Activated T-helper 2 cell treated with anti-CD3 and anti-CD28 coated beads, Interferon-gamma antibody, Interleukin-2, Interleukin-4, amounts not matched to agents 10 μg/mL and 5 μg/mL and 100 μg/mL, durations not matched to agents 14 hours and 24 hours and 36 hours (primary cell): ENCODE measurements around the gene MLC1. TPM values are rescaled to one million over a fixed set of nuclear protein-coding genes. Genes with fewer than 3 reads are reported as not detected.

Experiments
- DNase-seq: peaks from one replicate; pipeline ENCODE4 v3.0.0; 2021; ENCODE audit warnings: low spot score
- H3K27ac Mint-ChIP-seq: one replicate; pipeline ENCODE4 v1.8.0; 2021; ENCODE audit warnings: mixed read lengths
- H3K27me3 Mint-ChIP-seq: one replicate; pipeline ENCODE4 v1.8.0; 2021; ENCODE audit warnings: low read depth, mixed read lengths
- H3K36me3 Mint-ChIP-seq: one replicate; pipeline ENCODE4 v1.8.0; 2021; ENCODE audit warnings: low read depth, mixed read lengths
- H3K4me1 Mint-ChIP-seq: one replicate; pipeline ENCODE4 v1.8.0; 2021; ENCODE audit warnings: low read depth, mixed read lengths
- H3K4me3 Mint-ChIP-seq: one replicate; pipeline ENCODE4 v1.8.0; 2021; ENCODE audit warnings: low read depth, mild to moderate bottlenecking, moderate library complexity, mixed read lengths
- H3K9me3 Mint-ChIP-seq: one replicate; pipeline ENCODE4 v1.8.0; 2021; ENCODE audit warnings: mixed read lengths
- intact Hi-C: fragments of 100-400 bp; cut with micrococcal nuclease; formaldehyde crosslinking; loops from one replicate; pipeline ENCODE4 v1.15.1; 2023
- total RNA-seq: library from RNA; stranded (reverse); gene quantifications from 2 replicates; pipeline ENCODE4 v1.2.3, GENCODE V29; 2022

Gene MLC1
- total RNA-seq, 1 donor from 2014 or later = not detected

DNA sequence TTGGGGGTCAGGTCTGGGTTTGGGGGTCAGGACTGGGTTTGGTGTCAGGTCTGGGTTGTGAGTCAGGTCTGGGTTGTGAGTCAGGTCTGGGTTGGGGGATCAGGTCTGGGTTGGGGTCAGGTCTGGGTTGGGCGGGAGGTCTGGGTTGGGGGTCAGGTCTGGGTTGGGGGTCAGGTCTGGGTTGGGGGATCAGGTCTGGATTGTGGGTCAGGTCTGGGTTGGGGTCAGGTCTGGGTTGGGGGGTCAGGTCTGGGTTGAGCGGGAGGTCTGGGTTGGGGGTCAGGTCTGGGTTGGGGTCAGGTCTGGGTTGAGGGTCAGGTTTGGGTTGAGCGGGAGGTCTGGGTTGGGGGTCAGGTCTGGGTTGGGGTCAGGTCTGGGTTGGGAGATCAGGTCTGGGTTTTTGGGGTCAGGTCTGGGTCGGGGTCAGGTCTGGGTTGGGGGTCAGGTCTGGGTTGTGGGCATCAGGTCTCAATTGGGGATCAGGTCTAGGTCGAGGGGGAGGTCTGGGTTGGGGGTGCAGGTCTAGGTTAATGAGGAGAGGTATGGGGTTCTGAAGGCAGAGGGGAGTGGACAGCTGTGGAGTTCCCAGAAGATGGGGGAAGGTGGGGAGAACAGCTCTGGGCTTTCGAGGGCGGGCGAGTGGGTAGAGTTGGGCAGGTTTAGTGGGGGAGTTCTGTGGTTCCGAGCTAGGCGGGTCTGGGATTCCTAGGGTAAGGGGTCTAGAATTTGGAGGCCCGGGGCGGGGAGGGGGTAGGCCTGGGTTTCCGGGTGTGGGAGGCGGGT lies 27.8 kb downstream of the MLC1 start:
- no peak for DNase-seq
- intact Hi-C loops = no loop called here
- no peak overlapping the region for H3K27ac Mint-ChIP-seq
- H3K4me3 Mint-ChIP-seq = no peak overlapping the region
- H3K27me3 Mint-ChIP-seq = peaks cover 16% of the 10 kb centered on the region
- H3K4me1 Mint-ChIP-seq = no peaks in the 10 kb centered on the region
- H3K9me3 Mint-ChIP-seq = peaks cover 6% of the 10 kb centered on the region
- no peaks in the 10 kb centered on the region for H3K36me3 Mint-ChIP-seq

DNA sequence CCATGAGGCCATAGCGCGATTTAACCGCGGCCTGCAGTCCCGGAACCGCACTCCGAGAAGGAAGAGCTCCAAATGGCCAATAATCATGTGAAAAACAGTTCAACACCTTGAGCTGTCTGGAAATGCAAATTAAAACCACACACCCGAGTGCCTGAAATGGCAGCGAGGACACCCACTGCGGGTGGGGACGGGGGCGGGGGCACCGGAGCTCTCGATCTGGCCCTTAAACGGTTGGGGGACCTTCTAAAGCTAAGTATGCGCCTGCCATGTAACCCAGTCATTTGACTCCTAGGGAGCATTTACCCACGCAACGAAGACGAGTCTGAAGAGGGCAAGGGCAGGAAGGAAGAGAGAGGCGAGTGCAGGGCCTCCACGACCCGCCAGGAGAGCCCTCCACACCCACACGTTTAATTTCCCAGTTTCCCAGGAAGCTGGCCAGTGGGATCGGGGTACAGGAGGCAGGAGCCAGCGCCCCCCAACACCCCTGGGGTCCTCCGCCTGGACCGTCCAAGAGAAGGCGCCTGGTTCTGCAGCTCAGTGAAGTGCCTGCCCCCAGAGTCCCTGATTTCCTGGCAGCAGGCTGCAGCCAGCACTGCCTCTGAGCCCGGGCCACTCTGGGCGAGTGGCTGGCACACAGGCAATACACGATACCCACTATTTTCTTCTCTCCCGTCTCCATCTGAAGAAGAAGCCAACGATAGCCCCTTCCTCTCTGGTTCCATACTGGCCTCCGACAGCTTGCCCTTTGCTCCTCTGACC lies 28.8 kb downstream of the MLC1 start:
- intact Hi-C loops = no loop called here
- Mint-ChIP-seq H3K27ac (no peak overlapping the region), H3K4me3 (no peak overlapping the region), H3K27me3 (peaks cover 16% of the 10 kb centered on the region), H3K4me1 (no peaks in the 10 kb centered on the region), H3K36me3 (no peaks in the 10 kb centered on the region), H3K9me3 (peaks cover 11% of the 10 kb centered on the region)
- no peak for DNase-seq

DNA sequence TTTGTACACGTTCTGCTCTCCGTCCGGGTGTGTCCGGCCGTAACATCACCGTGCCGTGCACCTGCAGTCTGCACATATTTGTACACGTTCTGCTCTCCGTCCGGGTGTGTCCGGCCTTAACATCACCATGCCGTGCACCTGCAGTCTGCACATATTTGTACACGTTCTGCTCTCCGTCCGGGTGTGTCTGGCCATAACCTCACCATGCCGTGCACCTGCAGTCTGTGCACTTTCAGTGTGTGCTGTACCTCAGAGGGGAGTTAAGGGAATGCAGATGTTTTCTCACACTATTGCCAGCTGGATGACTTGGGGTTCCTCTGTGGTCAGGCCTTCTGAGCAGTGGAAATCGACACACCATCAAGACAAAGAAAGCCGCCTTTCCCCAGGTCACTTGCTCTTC lies 31.4 kb downstream of the MLC1 start:
- H3K27ac Mint-ChIP-seq = no peak overlapping the region
- no peaks in the 10 kb centered on the region for H3K4me1 Mint-ChIP-seq
- H3K36me3 Mint-ChIP-seq = no peaks in the 10 kb centered on the region
- H3K4me3 Mint-ChIP-seq = no peak overlapping the region
- H3K27me3 Mint-ChIP-seq = peaks cover 6% of the 10 kb centered on the region
- H3K9me3 Mint-ChIP-seq = peaks cover 11% of the 10 kb centered on the region
- DNase-seq = no peak
- intact Hi-C loops = no loop called here

DNA sequence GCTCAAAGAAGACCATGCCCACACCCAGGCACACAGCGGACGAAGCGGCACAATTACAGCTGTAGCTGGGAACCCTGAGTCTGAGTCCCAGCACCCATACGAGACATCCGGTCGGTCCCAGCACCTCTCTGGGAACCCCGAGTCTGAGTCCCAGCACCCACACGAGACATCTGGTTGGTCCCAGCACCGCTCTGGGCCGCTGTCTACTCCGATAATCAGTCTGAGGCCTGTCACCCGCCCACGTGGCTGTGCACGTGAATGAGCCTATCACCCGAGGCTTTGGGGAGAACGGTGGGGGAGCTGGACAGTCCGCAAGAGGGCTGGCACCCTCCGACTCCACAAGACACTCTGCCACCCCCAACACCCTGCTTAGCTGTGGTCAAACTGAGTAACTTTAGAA lies 33.3 kb downstream of the MLC1 start:
- DNase-seq = no peak
- H3K4me1 Mint-ChIP-seq = no peaks in the 10 kb centered on the region
- H3K4me3 Mint-ChIP-seq = no peak overlapping the region
- H3K27me3 Mint-ChIP-seq = peaks cover 2% of the 10 kb centered on the region
- no peak overlapping the region for H3K27ac Mint-ChIP-seq
- H3K36me3 Mint-ChIP-seq = no peaks in the 10 kb centered on the region
- intact Hi-C loops = no loop called here
- H3K9me3 Mint-ChIP-seq = peaks cover 11% of the 10 kb centered on the region

DNA sequence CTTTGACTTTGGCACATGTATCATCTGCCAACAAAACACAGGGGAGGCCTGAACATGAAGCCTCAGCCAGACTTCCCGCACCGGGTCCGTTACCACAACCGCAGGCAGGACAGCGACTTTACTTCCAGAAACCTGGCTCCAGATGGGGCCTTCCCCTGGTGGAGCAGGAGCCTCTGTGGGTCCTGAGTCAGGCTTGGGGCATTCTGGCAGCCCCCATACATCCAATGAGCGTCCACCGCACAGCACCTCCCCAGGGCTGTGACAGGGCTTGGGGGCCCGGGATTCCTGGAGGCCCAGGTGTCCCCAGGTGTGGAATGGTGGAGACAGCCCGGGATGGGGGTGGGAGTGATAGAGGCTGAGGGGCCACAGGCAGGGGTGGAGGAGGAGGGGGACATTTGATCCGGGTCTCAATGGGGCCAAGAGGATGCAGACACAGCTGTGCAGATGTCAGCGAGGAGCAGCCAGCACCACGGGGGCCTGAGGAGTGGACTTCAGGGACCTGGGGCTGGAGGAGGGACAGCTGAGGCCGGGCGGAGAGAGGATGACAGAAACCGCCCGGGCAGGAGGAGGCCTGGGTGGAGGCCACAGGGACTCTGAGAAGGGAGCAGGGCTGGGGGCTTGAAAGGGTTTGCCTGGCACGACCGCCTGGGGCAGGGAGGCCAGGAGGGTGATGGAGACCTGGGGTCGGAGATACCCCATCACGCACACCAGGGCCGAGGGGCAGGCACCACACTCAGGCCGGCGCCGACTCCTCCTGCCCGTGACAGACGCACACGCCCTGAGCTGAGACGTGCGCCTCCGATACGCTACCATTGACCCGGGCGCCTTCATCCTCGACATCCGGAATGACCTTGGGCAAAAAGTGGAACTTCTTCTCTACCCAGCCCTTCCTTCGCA lies 35.7 kb downstream of the MLC1 start:
- no peaks in the 10 kb centered on the region for H3K4me1 Mint-ChIP-seq
- H3K36me3 Mint-ChIP-seq = no peaks in the 10 kb centered on the region
- H3K27me3 Mint-ChIP-seq = no peaks in the 10 kb centered on the region
- no peak for DNase-seq
- H3K9me3 Mint-ChIP-seq = peaks cover 11% of the 10 kb centered on the region
- H3K27ac Mint-ChIP-seq = no peak overlapping the region
- no peak overlapping the region for H3K4me3 Mint-ChIP-seq
- intact Hi-C loops = no loop called here

DNA sequence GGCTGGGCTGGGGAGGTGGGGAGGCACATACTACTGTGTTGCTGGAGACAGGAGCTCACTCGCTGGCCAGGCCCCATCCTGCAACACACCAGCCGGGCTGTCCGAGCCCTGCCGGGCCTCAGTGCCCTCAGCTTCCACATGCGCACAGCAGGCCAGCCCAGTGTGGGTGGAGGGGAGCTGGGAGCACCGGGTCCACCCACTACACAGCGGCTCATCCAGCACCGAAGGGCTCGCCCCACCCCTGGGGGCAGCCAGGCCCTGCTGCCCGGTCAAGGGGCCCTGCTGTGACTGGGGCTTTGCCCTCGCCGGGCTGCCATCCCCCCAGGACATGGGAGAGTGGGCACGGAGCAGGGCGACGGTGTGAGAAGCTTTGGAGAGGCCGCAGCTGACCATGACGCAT lies 36.4 kb downstream of the MLC1 start:
- DNase-seq = no peak
- no peaks in the 10 kb centered on the region for H3K36me3 Mint-ChIP-seq

DNA sequence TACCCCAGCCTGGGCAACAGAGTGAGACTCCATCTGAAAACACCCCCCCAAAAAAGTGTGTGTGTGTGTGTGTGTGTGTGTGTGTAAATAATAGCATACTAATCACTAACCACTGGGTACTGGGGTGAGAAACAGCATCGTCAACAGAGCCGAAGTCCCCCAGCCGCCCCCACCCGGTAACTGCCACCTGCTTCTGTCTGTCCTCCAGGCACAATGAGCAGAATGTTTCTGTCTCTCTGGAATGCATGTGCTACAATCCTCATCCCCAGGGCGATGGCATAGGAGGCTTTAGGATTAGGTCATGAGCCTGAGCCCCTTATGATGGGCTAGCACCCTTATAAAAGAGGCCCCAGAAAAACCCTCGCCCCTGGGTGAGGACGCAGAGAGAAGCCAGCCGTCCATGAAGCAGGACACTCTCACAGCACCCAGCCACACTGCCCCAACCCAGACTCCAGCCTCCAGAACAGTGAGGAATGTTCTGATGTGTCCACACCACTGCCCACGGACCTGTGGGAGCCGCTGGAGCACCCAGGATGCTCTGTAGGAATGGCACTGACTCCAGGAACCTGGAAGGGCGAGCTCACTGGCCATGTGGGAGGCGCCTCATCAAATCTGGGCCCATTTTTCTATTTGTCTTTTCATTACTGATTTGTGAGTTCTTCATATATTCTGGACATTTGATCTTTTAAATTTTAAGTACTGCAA lies 37.0 kb downstream of the MLC1 start:
- no peaks in the 10 kb centered on the region for H3K4me1 Mint-ChIP-seq
- H3K36me3 Mint-ChIP-seq = no peaks in the 10 kb centered on the region
- peaks cover 6% of the 10 kb centered on the region for H3K9me3 Mint-ChIP-seq
- no peak for DNase-seq
- no peak overlapping the region for H3K27ac Mint-ChIP-seq
- H3K27me3 Mint-ChIP-seq = peaks cover 8% of the 10 kb centered on the region
- no peak overlapping the region for H3K4me3 Mint-ChIP-seq
- intact Hi-C loops = no loop called here

More for the DNA sequence above, 36.4 kb downstream of the MLC1 start:
- Mint-ChIP-seq H3K9me3 (peaks cover 9% of the 10 kb centered on the region), H3K4me1 (no peaks in the 10 kb centered on the region), H3K27ac (no peak overlapping the region), H3K4me3 (no peak overlapping the region), H3K27me3 (peaks cover 3% of the 10 kb centered on the region)
- intact Hi-C loops = no loop called here

DNA sequence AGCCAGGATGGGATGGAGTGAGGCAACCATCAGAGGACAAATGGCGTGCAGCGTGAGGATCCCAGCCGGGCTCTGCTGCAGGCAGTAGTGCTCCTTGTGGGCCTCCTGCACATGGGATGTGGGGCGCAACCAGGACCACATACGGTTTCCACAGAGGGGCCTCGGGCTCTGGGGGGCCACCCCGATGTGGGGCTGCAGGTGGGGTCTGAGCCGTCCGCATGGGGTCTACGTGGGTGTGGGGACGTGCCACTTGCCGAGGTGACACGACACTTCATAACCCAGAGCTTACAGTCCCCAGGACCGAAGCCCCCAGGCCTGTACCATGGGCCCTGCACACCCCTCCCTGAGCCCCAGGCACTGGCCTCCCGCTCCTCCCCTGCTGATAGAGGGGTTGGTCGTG lies 37.9 kb downstream of the MLC1 start:
- intact Hi-C loops = no loop called here
- DNase-seq = no peak
- H3K27ac Mint-ChIP-seq = no peak overlapping the region

DNA sequence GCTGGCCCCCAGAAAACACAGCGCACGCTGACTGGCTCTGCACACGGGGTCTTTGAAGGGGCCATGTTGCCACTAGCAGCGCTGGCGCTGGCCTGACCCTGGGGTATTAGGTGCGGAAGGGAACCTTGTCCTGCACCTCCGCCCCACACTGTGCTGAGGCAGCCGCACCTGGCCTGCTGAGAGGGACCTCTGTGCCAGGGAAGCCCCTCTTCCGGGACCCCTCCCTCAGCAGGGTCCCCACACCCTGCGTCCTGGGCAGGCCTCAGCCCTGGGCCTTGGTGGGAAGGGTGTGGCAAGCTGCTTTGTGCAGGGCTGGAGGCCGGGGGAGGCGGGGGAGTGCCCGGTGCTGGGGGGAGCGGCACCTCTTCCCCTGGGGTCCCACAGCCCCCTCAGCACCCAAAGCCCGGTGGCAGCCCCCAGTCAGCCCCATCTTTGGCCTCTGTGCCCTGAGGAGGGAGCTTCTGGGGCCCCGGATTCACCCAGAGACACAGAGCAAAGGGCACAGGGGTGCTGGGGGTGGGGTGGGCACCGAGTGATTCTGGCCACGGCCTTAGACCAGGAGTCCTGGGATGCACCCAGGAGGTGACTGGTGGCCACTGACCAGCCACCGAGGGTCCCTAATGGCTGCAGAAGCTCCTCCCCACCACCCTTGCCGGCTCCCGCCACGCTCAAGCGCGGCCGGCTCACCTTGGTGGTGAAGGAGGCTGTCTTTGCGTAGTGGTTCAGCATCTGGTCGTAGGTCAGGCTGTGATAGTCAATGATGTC lies 38.6 kb downstream of the MLC1 start:
- peaks cover 12% of the 10 kb centered on the region for H3K27me3 Mint-ChIP-seq
- no peak overlapping the region for H3K27ac Mint-ChIP-seq
- intact Hi-C loops = no loop called here
- no peak overlapping the region for H3K4me3 Mint-ChIP-seq
- no peaks in the 10 kb centered on the region for H3K36me3 Mint-ChIP-seq
- no peaks in the 10 kb centered on the region for H3K9me3 Mint-ChIP-seq
- H3K4me1 Mint-ChIP-seq = no peaks in the 10 kb centered on the region
- no peak for DNase-seq

More for the DNA sequence above, 37.9 kb downstream of the MLC1 start:
- Mint-ChIP-seq H3K4me1 (no peaks in the 10 kb centered on the region), H3K27me3 (peaks cover 10% of the 10 kb centered on the region), H3K4me3 (no peak overlapping the region), H3K36me3 (no peaks in the 10 kb centered on the region), H3K9me3 (peaks cover 4% of the 10 kb centered on the region)

DNA sequence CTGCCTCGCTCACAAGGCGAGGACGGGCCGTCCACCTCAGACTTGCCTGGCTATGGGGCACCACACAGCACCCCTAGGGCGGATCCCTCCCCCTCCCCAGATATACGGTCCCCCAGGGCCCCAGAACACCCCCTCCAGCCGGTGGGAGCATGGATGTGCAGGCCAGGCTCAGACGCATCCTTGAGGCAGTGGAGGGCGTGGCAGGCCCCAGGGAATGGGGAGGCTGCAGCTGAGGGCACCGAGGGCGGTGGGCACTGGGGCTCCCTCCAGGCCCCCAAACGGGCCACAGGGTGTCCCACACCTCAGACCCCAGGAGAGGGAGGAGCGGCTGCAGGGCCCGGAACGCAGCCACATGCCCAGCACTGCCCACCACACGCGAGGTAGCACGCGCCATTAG lies 39.2 kb downstream of the MLC1 start:
- H3K36me3 Mint-ChIP-seq = no peaks in the 10 kb centered on the region
- no peak for DNase-seq
- no peaks in the 10 kb centered on the region for H3K9me3 Mint-ChIP-seq
- H3K4me3 Mint-ChIP-seq = no peak overlapping the region
- peaks cover 12% of the 10 kb centered on the region for H3K27me3 Mint-ChIP-seq
- H3K27ac Mint-ChIP-seq = no peak overlapping the region
- no peaks in the 10 kb centered on the region for H3K4me1 Mint-ChIP-seq
- intact Hi-C loops = no loop called here

DNA sequence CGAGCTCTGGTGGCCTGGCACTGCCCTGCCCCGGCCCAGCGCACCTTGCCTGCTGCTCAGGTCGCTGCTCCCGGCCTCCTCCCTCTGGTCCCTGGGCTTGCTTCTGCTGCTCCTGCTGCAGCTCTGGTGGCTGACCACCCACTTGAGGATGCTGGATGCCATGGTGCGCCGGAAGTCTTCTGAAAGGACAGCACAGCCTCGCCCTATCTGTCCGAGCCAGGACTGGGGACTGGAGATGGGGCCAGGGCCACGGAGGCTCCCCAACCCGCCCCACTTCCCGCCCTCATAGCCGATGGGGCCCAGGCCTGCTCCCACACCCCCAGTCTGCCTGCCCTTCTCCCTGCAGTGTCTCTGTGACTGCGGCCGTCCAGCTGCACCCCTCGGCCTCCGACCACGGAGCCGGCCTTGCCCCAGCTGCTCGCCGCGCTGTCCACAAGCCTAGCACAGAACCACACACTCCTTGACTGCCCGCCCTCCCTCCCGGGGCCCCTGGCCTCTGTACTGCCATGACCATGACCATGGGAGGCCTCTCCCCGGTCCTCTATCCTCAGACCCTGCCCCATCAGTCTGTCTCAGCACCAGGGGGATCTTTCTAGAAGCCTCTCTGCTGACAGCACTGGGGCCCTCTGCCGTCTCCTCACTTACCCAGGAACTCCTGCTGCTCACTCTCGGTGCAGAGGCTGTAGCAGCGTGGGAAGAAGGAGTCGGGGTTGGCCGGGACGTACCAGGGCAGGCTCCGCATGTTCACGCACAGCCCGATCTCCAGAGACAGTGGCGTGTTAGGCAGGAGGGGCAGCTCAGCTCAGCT lies 39.8 kb downstream of the MLC1 start:
- H3K36me3 Mint-ChIP-seq = no peaks in the 10 kb centered on the region
- no peak overlapping the region for H3K27ac Mint-ChIP-seq
- H3K9me3 Mint-ChIP-seq = no peaks in the 10 kb centered on the region
- intact Hi-C loops = no loop called here
- no peak for DNase-seq
- no peak overlapping the region for H3K4me3 Mint-ChIP-seq
- H3K27me3 Mint-ChIP-seq = peaks cover 12% of the 10 kb centered on the region
- H3K4me1 Mint-ChIP-seq = no peaks in the 10 kb centered on the region
